NCI-H2081 (cell line): ENCODE data around the gene SLC35B4.
"Not testable (repeated sequence)": the region's sequence is repeated elsewhere in the genome, so short reads cannot be mapped to it uniquely, and the experiment has no call there.

Experiments used
- DNase-seq, 2 experiments: peaks; one replicate each; lab custom pipeline; 2025; lab: John Stamatoyannopoulos, UW

Gene SLC35B4

GRCh38 chr7:134331393-134331792, 14.7 kb upstream of the SLC35B4 start:
- no peak for DNase-seq

GRCh38 chr7:134330974-134331373, 14.2 kb upstream of the SLC35B4 start:
- DNase-seq, result no peak

GRCh38 chr7:134329614-134330346, 13.1 kb upstream of the SLC35B4 start:
- no peak for DNase-seq

GRCh38 chr7:134328900-134329299, 12.2 kb upstream of the SLC35B4 start:
- no peak for DNase-seq

- peak; percentile 48 to 62 for DNase-seq
Measured at GRCh38 chr7:134327896-134328295, 11.2 kb upstream of the SLC35B4 start.

GRCh38 chr7:134324107-134324506, 7.4 kb upstream of the SLC35B4 start:
- DNase-seq, result no peak

- no peak for DNase-seq
Measured at GRCh38 chr7:134320201-134320600, 3.5 kb upstream of the SLC35B4 start.

- DNase-seq, result no peak
Measured at GRCh38 chr7:134318443-134318842, 1.7 kb upstream of the SLC35B4 start.

GRCh38 chr7:134317434-134317833, 704 bp upstream of the SLC35B4 start:
- no peak for DNase-seq

- DNase-seq, result peak in 1 of 2 experiments; percentile 16
Measured at GRCh38 chr7:134315679-134316538, 821 bp downstream of the SLC35B4 start.

- no peak for DNase-seq
Measured at GRCh38 chr7:134313543-134313942, 3.2 kb downstream of the SLC35B4 start.

- no peak for DNase-seq
Measured at GRCh38 chr7:134312717-134313116, 4.0 kb downstream of the SLC35B4 start.

- DNase-seq, result no peak
Measured at GRCh38 chr7:134311807-134312206, 4.9 kb downstream of the SLC35B4 start.

GRCh38 chr7:134308548-134308947, 8.2 kb downstream of the SLC35B4 start:
- DNase-seq, result no peak

- DNase-seq, result no peak
Measured at GRCh38 chr7:134307320-134307719, 9.4 kb downstream of the SLC35B4 start.

- no peak for DNase-seq
Measured at GRCh38 chr7:134302120-134302519, 14.6 kb downstream of the SLC35B4 start.

GRCh38 chr7:134301592-134301991, 15.1 kb downstream of the SLC35B4 start:
- no peak for DNase-seq

- no peak for DNase-seq
Measured at GRCh38 chr7:134300988-134301387, 15.7 kb downstream of the SLC35B4 start.

GRCh38 chr7:134298902-134299683, 17.6 kb downstream of the SLC35B4 start:
- peak; percentile 74 to 86 for DNase-seq

- no peak for DNase-seq
Measured at GRCh38 chr7:134297489-134297888, 19.2 kb downstream of the SLC35B4 start.

GRCh38 chr7:134295982-134296381, 20.7 kb downstream of the SLC35B4 start:
- not testable (repeated sequence) for DNase-seq

- DNase-seq, result no peak
Measured at GRCh38 chr7:134293002-134293740, 23.6 kb downstream of the SLC35B4 start.
